HL-60 (cell line): ENCODE results near the gene GRIK1.

ENCODE experiments used
- DNase-seq, 2 experiments: peaks; one replicate each; pipeline ENCODE4 v3.0.0-alpha.2; 2010 to 2020; ENCODE audit warnings: low read depth in 1 of 2, low spot score in 1 of 2
- H3K27ac ChIP-seq: fragments of 250-450 bp; sonication (Bioruptor Pico); replicated peaks from 2 replicates; pipeline ENCODE4 v1.5.1; 2020; ENCODE audit warnings: mild to moderate bottlenecking, moderate library complexity
- H3K27me3 ChIP-seq: fragments of 250-450 bp; sonication (Bioruptor Pico); 2 replicates; pipeline ENCODE4 v1.5.1; 2021; ENCODE audit warnings: mild to moderate bottlenecking, moderate library complexity; ENCODE audit not compliant: insufficient read depth, poor library complexity, severe bottlenecking
- H3K4me3 ChIP-seq: replicated peaks from 2 replicates; pipeline ENCODE4 v1.5.1; 2011; ENCODE audit warnings: mild to moderate bottlenecking, control low read depth, low read length; ENCODE audit not compliant: insufficient read depth
- GABPA ChIP-seq: IDR thresholded peaks from 2 replicates; pipeline ENCODE4 v1.6.1; 2012; ENCODE audit warnings: low read depth
- POLR2AphosphoS5 ChIP-seq: IDR thresholded peaks from 2 replicates; pipeline ENCODE4 v1.6.1; 2012; ENCODE audit warnings: low read depth
- REST ChIP-seq: IDR thresholded peaks from 2 replicates; pipeline ENCODE4 v1.6.1; 2012; ENCODE audit warnings: low read depth; ENCODE audit not compliant: insufficient replicate concordance
- SPI1 ChIP-seq: IDR thresholded peaks from 2 replicates; pipeline ENCODE4 v1.6.1; 2012; ENCODE audit warnings: low read depth, mild to moderate bottlenecking, borderline replicate concordance
- TF ChIP-seq, protein P1 (sequence below): IDR thresholded peaks from one replicate; pipeline ENCODE4 v1.5.1; 2011; ENCODE audit warnings: low read length, control low read depth, inconsistent platforms; ENCODE audit not compliant: insufficient read depth

The GRIK1 gene

DNA sequence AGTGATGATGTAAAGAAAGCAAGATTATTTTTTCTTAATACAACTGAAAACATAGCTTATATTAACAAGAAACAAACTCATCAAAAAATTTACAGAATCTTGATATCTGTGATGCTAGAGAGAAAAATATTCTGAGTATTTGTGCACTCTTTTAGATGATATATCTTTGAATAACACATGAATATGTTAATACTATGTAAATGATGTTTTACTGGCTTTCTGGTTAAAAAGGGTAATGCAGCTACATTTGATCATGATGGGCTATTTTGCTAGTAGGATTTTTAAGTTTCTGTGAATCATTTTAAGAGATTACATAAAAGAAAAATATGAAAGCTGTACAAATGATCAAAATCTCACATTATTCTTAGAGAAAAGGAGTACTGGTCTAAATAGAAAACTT lies 114.5 kb downstream of the GRIK1 start:
- no peak overlapping the region for H3K4me3 ChIP-seq
- TF ChIP-seq, protein P1, sequence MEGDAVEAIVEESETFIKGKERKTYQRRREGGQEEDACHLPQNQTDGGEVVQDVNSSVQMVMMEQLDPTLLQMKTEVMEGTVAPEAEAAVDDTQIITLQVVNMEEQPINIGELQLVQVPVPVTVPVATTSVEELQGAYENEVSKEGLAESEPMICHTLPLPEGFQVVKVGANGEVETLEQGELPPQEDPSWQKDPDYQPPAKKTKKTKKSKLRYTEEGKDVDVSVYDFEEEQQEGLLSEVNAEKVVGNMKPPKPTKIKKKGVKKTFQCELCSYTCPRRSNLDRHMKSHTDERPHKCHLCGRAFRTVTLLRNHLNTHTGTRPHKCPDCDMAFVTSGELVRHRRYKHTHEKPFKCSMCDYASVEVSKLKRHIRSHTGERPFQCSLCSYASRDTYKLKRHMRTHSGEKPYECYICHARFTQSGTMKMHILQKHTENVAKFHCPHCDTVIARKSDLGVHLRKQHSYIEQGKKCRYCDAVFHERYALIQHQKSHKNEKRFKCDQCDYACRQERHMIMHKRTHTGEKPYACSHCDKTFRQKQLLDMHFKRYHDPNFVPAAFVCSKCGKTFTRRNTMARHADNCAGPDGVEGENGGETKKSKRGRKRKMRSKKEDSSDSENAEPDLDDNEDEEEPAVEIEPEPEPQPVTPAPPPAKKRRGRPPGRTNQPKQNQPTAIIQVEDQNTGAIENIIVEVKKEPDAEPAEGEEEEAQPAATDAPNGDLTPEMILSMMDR, result no peak
- TF ChIP-seq POLR2AphosphoS5 (no peak), REST (no peak), SPI1 (no peak), GABPA (no peak)
- H3K27ac ChIP-seq, result no peak overlapping the region
- H3K27me3 ChIP-seq, result no peaks in the 10 kb centered on the region
- no peak for DNase-seq

- no peaks in the 10 kb centered on the region for H3K27me3 ChIP-seq
- TF ChIP-seq, protein P1, result no peak
- TF ChIP-seq REST (no peak), SPI1 (no peak), POLR2AphosphoS5 (no peak), GABPA (no peak)
- no peak for DNase-seq
- no peak overlapping the region for H3K27ac ChIP-seq
- H3K4me3 ChIP-seq, result no peak overlapping the region
Observed at GRCh38 chr21:29822064-29822463, 117.7 kb downstream of the GRIK1 start.

GRCh38 chr21:29821230-29821629 lies 118.6 kb downstream of the GRIK1 start:
- TF ChIP-seq REST (no peak), GABPA (no peak), SPI1 (no peak), POLR2AphosphoS5 (no peak)
- TF ChIP-seq, protein P1, result no peak
- Histone ChIP-seq H3K27me3 (no peaks in the 10 kb centered on the region), H3K4me3 (no peak overlapping the region), H3K27ac (no peak overlapping the region)
- DNase-seq, result no peak
